SK-N-MC (cell line): ENCODE measurements around the gene XCL1.

Experiments
- EZH2 ChIP-seq: fragments of 200-600 bp; sonication (generic); IDR thresholded peaks from one replicate; pipeline ENCODE4 v1.6.1; 2017; ENCODE audit warnings: antibody characterized with exemption
- POLR2AphosphoS5 ChIP-seq: IDR thresholded peaks from 2 replicates; pipeline ENCODE4 v1.6.1; 2012; ENCODE audit warnings: mild to moderate bottlenecking, low read depth, low read length, borderline replicate concordance

DNA sequence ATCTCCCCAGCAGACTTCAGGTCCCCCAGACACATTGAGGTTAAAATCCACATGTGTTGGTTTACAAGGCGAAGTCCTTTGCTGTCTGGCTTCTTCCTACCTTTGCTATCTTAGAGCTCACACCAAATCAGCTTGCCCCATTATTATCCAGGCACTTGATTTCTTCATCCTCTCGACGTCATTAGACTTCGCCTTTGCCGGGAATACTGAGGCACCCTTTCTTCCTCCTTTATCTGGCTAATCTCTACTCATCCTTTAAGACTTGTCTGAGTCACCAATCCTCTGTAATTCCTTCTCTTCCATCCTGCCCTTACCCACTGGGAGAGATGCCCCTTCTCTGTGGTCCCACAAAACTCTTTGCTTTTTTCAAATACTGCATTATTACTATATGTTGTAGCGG lies 23.4 kb upstream of the XCL1 start:
- TF ChIP-seq EZH2 (no peak), POLR2AphosphoS5 (no peak)
